SK-N-MC (cell line): ENCODE results near the gene SHISA9.

Source experiments
- EZH2 ChIP-seq: fragments of 200-600 bp; sonication (generic); IDR thresholded peaks from one replicate; pipeline ENCODE4 v1.6.1; 2017; ENCODE audit warnings: antibody characterized with exemption
- FOXP2 ChIP-seq: optimal IDR thresholded peaks from 2 replicates; pipeline ENCODE3; 2011; ENCODE audit warnings: mild to moderate bottlenecking, moderate library complexity; ENCODE audit not compliant: insufficient read depth; ENCODE audit errors: extremely low read length, control extremely low read depth
- POLR2AphosphoS5 ChIP-seq: IDR thresholded peaks from 2 replicates; pipeline ENCODE4 v1.6.1; 2012; ENCODE audit warnings: mild to moderate bottlenecking, low read depth, low read length, borderline replicate concordance

GRCh38 chr16:13080531-13080930 lies 179.1 kb downstream of the SHISA9 start:
- TF ChIP-seq POLR2AphosphoS5 (no peak), EZH2 (no peak), FOXP2 (no peak)
